GM12873 (cell line): ENCODE results near the gene C2orf69.

Experiments
- CTCF ChIP-seq: IDR thresholded peaks from 2 replicates; pipeline ENCODE4 v1.5.1; 2012; ENCODE audit warnings: low read depth, mild to moderate bottlenecking, moderate library complexity, low read length, control low read depth; ENCODE audit not compliant: insufficient read depth; ENCODE audit errors: missing control alignments

C2orf69 gene

GRCh38 chr2:199874209-199874608 is 36.9 kb upstream of the C2orf69 start:
- TF ChIP-seq CTCF = no peak

- TF ChIP-seq CTCF = no peak
Observed at GRCh38 chr2:199875400-199875799, 35.7 kb upstream of the C2orf69 start.

- TF ChIP-seq CTCF = no peak
Observed at GRCh38 chr2:199882667-199883066, 28.4 kb upstream of the C2orf69 start.

- no peak for TF ChIP-seq CTCF
Observed at GRCh38 chr2:199883474-199884212, 27.4 kb upstream of the C2orf69 start.

GRCh38 chr2:199895406-199895805 is 15.7 kb upstream of the C2orf69 start:
- TF ChIP-seq CTCF = no peak

GRCh38 chr2:199896617-199897016 is 14.5 kb upstream of the C2orf69 start:
- no peak for TF ChIP-seq CTCF

GRCh38 chr2:199901942-199902341 is 9.2 kb upstream of the C2orf69 start:
- TF ChIP-seq CTCF = no peak
